Measurements from ENCODE around the gene COL24A1. TPM values are rescaled to one million over a fixed set of nuclear protein-coding genes. Genes with fewer than 3 reads are reported as not detected.
"Not testable (repeated sequence)": the region's sequence is repeated elsewhere in the genome, so short reads cannot be mapped to it uniquely, and the experiment has no call there.

Gene COL24A1
- total and polyA plus RNA-seq, 2 donors (not counting 3 experiments of a cell fraction or from before 2014, with no cell fraction given), result 0.03 TPM; not detected in 1

GRCh38 chr1:85718678-85719340 lies 437.8 kb downstream of the COL24A1 start:
- Histone ChIP-seq H3K27me3 (ENCODE audit: control insufficient read depth in 2 of 2, insufficient read depth in 2 of 2, low read length in 2 of 2) (peaks cover 0 to 3% of the 10 kb centered on the region in 2 experiments), H3K9me1 (replicated peaks; ENCODE audit: control insufficient read depth, extremely low read depth, insufficient read depth, low read length) (no peaks in the 10 kb centered on the region), H4K20me1 (replicated peaks; ENCODE audit: control insufficient read depth, extremely low read depth, insufficient read depth, low read length) (no peaks in the 10 kb centered on the region), H3K4me2 (ENCODE audit: insufficient read depth, low read length) (no peak overlapping the region), H3K36me3 (ENCODE audit: control insufficient read depth in 2 of 2, extremely low read depth in 1 of 2, insufficient read depth in 2 of 2, low read length in 2 of 2) (no peaks in the 10 kb centered on the region), H2AFZ (ENCODE audit: low read depth, low read length) (no peak overlapping the region), H3K27ac (ENCODE audit: insufficient read depth, low read depth, low read length) (no peak overlapping the region), H3K9ac (replicated peaks; ENCODE audit: extremely low read depth, insufficient read depth, low read length) (no peak overlapping the region), H3K4me3 (replicated peaks in 1 of 3; ENCODE audit: insufficient read depth in 1 of 3, low read depth in 1 of 3, low read length in 3 of 3) (no peak overlapping the region), H3K79me2 (ENCODE audit: control insufficient read depth, insufficient read depth, low read length) (no peaks in the 10 kb centered on the region), H3K9me3 (replicated peaks; ENCODE audit: control insufficient read depth, insufficient read depth, low read length) (no peaks in the 10 kb centered on the region), H3K4me1 (ENCODE audit: control insufficient read depth, extremely low read depth, insufficient read depth, low read length) (no peaks in the 10 kb centered on the region)
- dilution Hi-C loops (cut with MboI; ENCODE audit: extremely low pct_ligation_motif_present, low sequenced_read_pairs) (no loop called here), intact Hi-C loops (cut with micrococcal nuclease) (no loop called here)
- BruUV-seq (replicated peaks), result no TSS peak
- POLR2A ChIA-PET, result no interaction called here
- DNase-seq (ENCODE audit: low read depth, low spot score) (no peak), FAIRE-seq (peak; percentile 37)
- TF ChIP-seq JUN (IDR thresholded peaks at IDR 0.05; ENCODE audit: borderline replicate concordance, insufficient read depth, insufficient read length, low read depth), result no peak
- no peak for TF ChIP-seq CTCF (IDR thresholded peaks at IDR 0.05; ENCODE audit: extremely low read depth in 1 of 2, insufficient read depth in 1 of 2, low read depth in 1 of 2, low read length in 2 of 2)
- no peak for TF ChIP-seq GATA2 (IDR thresholded peaks at IDR 0.05; ENCODE audit: insufficient read depth, insufficient read length, low read depth, low read length)
- no peak for TF ChIP-seq MYC (IDR thresholded peaks at IDR 0.05; ENCODE audit: low read depth, low read length)
- no peak for TF ChIP-seq MAX (IDR thresholded peaks at IDR 0.05; ENCODE audit: insufficient read depth, insufficient read length)
- TF ChIP-seq FOS (IDR thresholded peaks at IDR 0.05; ENCODE audit: borderline replicate concordance, insufficient read depth, low read length), result no peak
- TF ChIP-seq EZH2 (IDR thresholded peaks at IDR 0.05; ENCODE audit: borderline replicate concordance, low read depth, low read length, severe bottlenecking), result no peak
- TF ChIP-seq POLR2AphosphoS5 (IDR thresholded peaks at IDR 0.05; ENCODE audit: insufficient read depth, low read depth, low read length), result no peak
- TF ChIP-seq POLR2A (IDR thresholded peaks at IDR 0.05; ENCODE audit: low read depth, low read length), result no peak
- CTCF ChIA-PET, result interaction anchor here (0.9 to 1.7 kb wide), 3 partner anchors 10 to 12 kb away, joined by 3 to 7 read pairs (median 4); partner anchors contain the start of gene ZNHIT6

GRCh38 chr1:85714418-85715114 lies 442.0 kb downstream of the COL24A1 start:
- POLR2A ChIA-PET; H2AFZ ChIP-seq (ENCODE audit: low read depth, low read length); BruUV-seq (replicated peaks); H3K79me2 ChIP-seq (ENCODE audit: control insufficient read depth, insufficient read depth, low read length); H3K4me3 ChIP-seq (replicated peaks in 1 of 3; ENCODE audit: insufficient read depth in 1 of 3, low read depth in 1 of 3, low read length in 3 of 3); DNase-seq (ENCODE audit: low read depth, low spot score); H3K36me3 ChIP-seq (ENCODE audit: control insufficient read depth in 2 of 2, extremely low read depth in 1 of 2, insufficient read depth in 2 of 2, low read length in 2 of 2); H3K9me1 ChIP-seq (replicated peaks; ENCODE audit: control insufficient read depth, extremely low read depth, insufficient read depth, low read length); H3K27ac ChIP-seq (ENCODE audit: insufficient read depth, low read depth, low read length); H3K4me2 ChIP-seq (ENCODE audit: insufficient read depth, low read length); CTCF ChIA-PET; H3K9me3 ChIP-seq (replicated peaks; ENCODE audit: control insufficient read depth, insufficient read depth, low read length); dilution Hi-C loops (cut with MboI; ENCODE audit: extremely low pct_ligation_motif_present, low sequenced_read_pairs); H3K9ac ChIP-seq (replicated peaks; ENCODE audit: extremely low read depth, insufficient read depth, low read length); H3K27me3 ChIP-seq (ENCODE audit: control insufficient read depth in 2 of 2, insufficient read depth in 2 of 2, low read length in 2 of 2); intact Hi-C loops (cut with micrococcal nuclease); H4K20me1 ChIP-seq (replicated peaks; ENCODE audit: control insufficient read depth, extremely low read depth, insufficient read depth, low read length); FAIRE-seq; H3K4me1 ChIP-seq (ENCODE audit: control insufficient read depth, extremely low read depth, insufficient read depth, low read length): not testable (repeated sequence)

All from endothelial cell of umbilical vein (primary cell).